Liver (tissue), 9 donors: ENCODE measurements around the gene RABAC1. TPM values are rescaled to one million over a fixed set of nuclear protein-coding genes. Genes with fewer than 3 reads are reported as not detected.

Experiments
- DNase-seq: peaks from one replicate; pipeline ENCODE4 v3.0.0-alpha.2; 2017; ENCODE audit warnings: low spot score
- H3K27ac ChIP-seq, 2 donors: one replicate each; pipeline ENCODE4 v1.7.0; 2013; ENCODE audit warnings: inconsistent platforms in 2 of 2, low read length in 2 of 2, control low read depth in 1 of 2, low read depth in 1 of 2, mild to moderate bottlenecking in 1 of 2
- H3K27me3 ChIP-seq, 4 donors: one replicate each; pipeline versions ENCODE4 v1.6.1 to v1.7.0; 2013; ENCODE audit warnings: low read length in 3 of 4, inconsistent platforms in 1 of 4, mild to moderate bottlenecking in 1 of 4, moderate library complexity in 1 of 4; ENCODE audit not compliant: control insufficient read depth in 4 of 4, insufficient read depth in 4 of 4
- H3K36me3 ChIP-seq, 4 donors: one replicate each; pipeline versions ENCODE4 v1.6.1 to v1.7.0; 2013; ENCODE audit warnings: low read length in 3 of 4, mild to moderate bottlenecking in 3 of 4, low read depth in 1 of 4, moderate library complexity in 1 of 4; ENCODE audit not compliant: control insufficient read depth in 4 of 4, insufficient read depth in 3 of 4
- H3K4me1 ChIP-seq, 4 donors: one replicate each; pipeline versions ENCODE4 v1.6.1 to v1.7.0; 2013; ENCODE audit warnings: low read length in 3 of 4, mild to moderate bottlenecking in 3 of 4, moderate library complexity in 1 of 4; ENCODE audit not compliant: control insufficient read depth in 4 of 4, insufficient read depth in 4 of 4
- H3K4me3 ChIP-seq, 3 donors: one replicate each; pipeline versions ENCODE4 v1.6.1 to v1.7.0; 2013; ENCODE audit warnings: low read length in 3 of 3, control low read depth in 1 of 3, low read depth in 1 of 3, mild to moderate bottlenecking in 1 of 3
- H3K9ac ChIP-seq, 2 donors: one replicate each; pipeline ENCODE4 v1.7.0; 2013; ENCODE audit warnings: low read length in 2 of 2, mild to moderate bottlenecking in 2 of 2, moderate library complexity in 2 of 2, control low read depth in 1 of 2, low read depth in 1 of 2
- H3K9me3 ChIP-seq, 4 donors: one replicate each; pipeline versions ENCODE4 v1.6.1 to v1.7.0; 2013; ENCODE audit warnings: low read length in 3 of 4; ENCODE audit not compliant: control insufficient read depth in 4 of 4
- ATF3 ChIP-seq: IDR thresholded peaks from 2 replicates; pipeline ENCODE4 v1.6.1; 2016; ENCODE audit warnings: antibody characterized with exemption
- CTCF ChIP-seq: fragments of 150-350 bp; IDR thresholded peaks from 2 replicates; pipeline ENCODE4 v1.5.1; 2017; ENCODE audit warnings: improper control_type of control experiment, low read depth, low read length; ENCODE audit not compliant: missing input control
- EGR1 ChIP-seq, 2 donors: IDR thresholded peaks; 2 replicates each; pipeline ENCODE4 v1.6.1; 2016 to 2018; ENCODE audit warnings: antibody characterized with exemption in 2 of 2, low read depth in 2 of 2
- FOXA1 ChIP-seq: IDR thresholded peaks from 2 replicates; pipeline ENCODE4 v1.6.1; 2016; ENCODE audit warnings: antibody characterized with exemption
- GABPA ChIP-seq, 2 donors: IDR thresholded peaks in 1 of 2; conservative IDR thresholded peaks in 1 of 2; 2 replicates each; pipeline ENCODE4 v1.6.1; 2016; ENCODE audit warnings: antibody characterized with exemption in 2 of 2, mild to moderate bottlenecking in 1 of 2, moderate library complexity in 1 of 2
- HNF4A ChIP-seq, 2 donors: conservative IDR thresholded peaks; 2 replicates each; pipeline ENCODE4 v1.6.1; 2016; ENCODE audit warnings: antibody characterized with exemption in 2 of 2, mild to moderate bottlenecking in 2 of 2
- JUND ChIP-seq, 2 donors: IDR thresholded peaks; 2 replicates each; pipeline ENCODE4 v1.6.1; 2016; ENCODE audit warnings: antibody characterized with exemption in 2 of 2
- MAX ChIP-seq: IDR thresholded peaks from 2 replicates; pipeline ENCODE4 v1.6.1; 2016; ENCODE audit warnings: antibody characterized with exemption
- RAD21 ChIP-seq, 2 donors: IDR thresholded peaks; 2 replicates each; pipeline ENCODE4 v1.6.1; 2016; ENCODE audit warnings: antibody characterized with exemption in 2 of 2, mild to moderate bottlenecking in 2 of 2
- REST ChIP-seq: IDR thresholded peaks from 2 replicates; pipeline ENCODE4 v1.6.1; 2016; ENCODE audit warnings: antibody characterized with exemption, mild to moderate bottlenecking
- RXRA ChIP-seq, 2 donors: IDR thresholded peaks; 2 replicates each; pipeline ENCODE4 v1.6.1; 2017 to 2018; ENCODE audit warnings: antibody characterized with exemption in 2 of 2, mild to moderate bottlenecking in 1 of 2
- SP1 ChIP-seq: IDR thresholded peaks from 2 replicates; pipeline ENCODE4 v1.6.1; 2018; ENCODE audit warnings: antibody characterized with exemption, mild to moderate bottlenecking
- TAF1 ChIP-seq: conservative IDR thresholded peaks from 2 replicates; pipeline ENCODE4 v1.6.1; 2016; ENCODE audit warnings: antibody characterized with exemption, mild to moderate bottlenecking
- ZBTB33 ChIP-seq: IDR thresholded peaks from 2 replicates; pipeline ENCODE4 v1.6.1; 2016; ENCODE audit warnings: antibody characterized with exemption
- WGBS: extraction: QIAGEN DNeasy Blood & Tissue Kit; methylation state at CpG from one replicate; pipeline ENCODE4 v1.1.7; 2013; 5-methylcytosine and 5-hydroxymethylcytosine counted together
- polyA plus RNA-seq, 2 donors: library from polyadenylated mRNA; stranded (reverse) in 1 of 2; unstranded in 1 of 2; fragments of 200-250 nt in 1 of 2; fragments of >200 nt in 1 of 2; fragmentation: Nextera tagmentation in 1 of 2; extraction: Ambion mirVana in 1 of 2; gene quantifications; one replicate each; pipeline versions ENCODE4 v1.2.1 to v1.2.3, GENCODE V29; 2013 to 2015
- total RNA-seq, 2 donors: library from RNA; depleted of rRNA; stranded (reverse); fragments of >200 nt; gene quantifications; one replicate each; pipeline ENCODE4 v1.2.3, GENCODE V29; 2014
- donor health status: healthy.
- donor health status: healthy.
- donor health status: healthy.
- donor health status: healthy.
- donor health status: healthy.

RABAC1 gene
- total and polyA plus RNA-seq, 4 donors = 43.2 to 161 (median 99.3) TPM

- no peaks in the 10 kb centered on the region for H3K9me3 ChIP-seq
- WGBS = 97% methylated on average over 5 of the region's 5 CpGs
These were observed 1.9 kb upstream of the RABAC1 start for GRCh38 chr19:41960973-41961372.

More at GRCh38 chr19:41960973-41961372, 1.9 kb upstream of the RABAC1 start:
- TF ChIP-seq ZBTB33 = no peak
- TF ChIP-seq CTCF = no peak
- no peak for TF ChIP-seq MAX
- TF ChIP-seq EGR1 (IDR thresholded peaks at IDR 0.05; ENCODE audit: low read depth in 2 of 2) = no peak
- no peak for TF ChIP-seq RAD21 (IDR thresholded peaks at IDR 0.05)
- no peak for TF ChIP-seq FOXA1
- TF ChIP-seq SP1 = no peak
- no peak for TF ChIP-seq RXRA (IDR thresholded peaks at IDR 0.05)
- TF ChIP-seq ATF3 = no peak
- no peak for TF ChIP-seq JUND (IDR thresholded peaks at IDR 0.05)
- no peak for TF ChIP-seq GABPA (IDR thresholded peaks at IDR 0.05 in 1 of 2, conservative IDR thresholded peaks at IDR 0.05 in 1 of 2)
- TF ChIP-seq REST = no peak
- TF ChIP-seq TAF1 = no peak
- TF ChIP-seq HNF4A (conservative IDR thresholded peaks at IDR 0.05) = no peak
- H3K4me3 ChIP-seq = no peak overlapping the region
- H3K27me3 ChIP-seq = no peaks in the 10 kb centered on the region
- no peak overlapping the region for H3K27ac ChIP-seq
- no peak overlapping the region for H3K9ac ChIP-seq
- DNase-seq = no peak
- H3K4me1 ChIP-seq = peaks cover 0 to 14% (median 8%) of the 10 kb centered on the region in 4 donors
- peaks cover 0 to 4% (median 1%) of the 10 kb centered on the region in 4 donors for H3K36me3 ChIP-seq
